ENCODE results near the gene SUPT6H. TPM values are rescaled to one million over a fixed set of nuclear protein-coding genes. Genes with fewer than 3 reads are reported as not detected.
A peak's percentile ranks its signal among the peaks of the same experiment; 100 is the strongest.

Gene SUPT6H
- total RNA-seq, 1 experiment from 2014 or later: 63.3 TPM

- peak within 1 kb of the TSS; percentile 88 for H2AFZ ChIP-seq
- ChIA-PET CTCF (interaction anchor here (0.6 to 3.5 kb wide), 16 partner anchors 9 to 391 kb away, joined by 3 to 60 read pairs (median 4); partner anchors contain the start of genes BLTP2 and TRAF4), POLR2A (ENCODE audit: unreplicated experiment) (interaction anchor here (0.6 to 3.5 kb wide), 8 partner anchors 15 to 225 kb away, joined by 3 to 75 read pairs (median 32); partner anchors contain the start of genes ERAL1, PHF12, PROCA1 and TRAF4)
- peak within 1 kb of the TSS; percentile 97 for H3K4me2 ChIP-seq
- peaks cover 75% of the 10 kb centered on the region for H3F3A ChIP-seq (ENCODE audit: insufficient read depth, low read depth)
- peak within 1 kb of the TSS; percentile 97 for H3K27ac ChIP-seq
- H3K36me3 ChIP-seq (ENCODE audit: low read depth): peaks cover 25% of the 10 kb centered on the region
- intact Hi-C loops (cut with micrococcal nuclease; ENCODE audit: unreplicated experiment): loop anchor here (10.0 kb wide), 1 partner anchor 389 kb away; no protein-coding TSS in a partner anchor
- H3K4me3 ChIP-seq: peak within 1 kb of the TSS; percentile 87
- H4K20me1 ChIP-seq (ENCODE audit: insufficient read depth): peaks cover 38% of the 10 kb centered on the region
- peak in 1 of 2 experiments; percentile 84 for DNase-seq
- no peaks in the 10 kb centered on the region for H3K9me3 ChIP-seq (ENCODE audit: insufficient read depth, low read depth)
- peaks cover 49% of the 10 kb centered on the region for H3K79me2 ChIP-seq (ENCODE audit: low read depth)
- no peak for TF ChIP-seq CTCF (conservative IDR thresholded peaks at IDR 0.05)
- TF ChIP-seq EZH2 (IDR thresholded peaks at IDR 0.05; ENCODE audit: low read depth): no peak
- peaks cover 51% of the 10 kb centered on the region for H3K4me1 ChIP-seq (replicated peaks; ENCODE audit: insufficient read depth)
- no peaks in the 10 kb centered on the region for H3K9me2 ChIP-seq (ENCODE audit: insufficient read depth)
- no peaks in the 10 kb centered on the region for H3K27me3 ChIP-seq (ENCODE audit: insufficient read depth, low read depth)
- BruUV-seq (replicated peaks): no TSS peak
Measured at GRCh38 chr17:28726226-28726626, 64.2 kb downstream of the SUPT6H start, which contains the start of gene TLCD1. TLCD1 (minus strand) TSS chr17:28726233; CDS start chr17:28726097, 136 bp downstream.

- Histone ChIP-seq H3K79me2 (ENCODE audit: low read depth) (peaks cover 42% of the 10 kb centered on the region), H2AFZ (peak overlapping the region; percentile 88), H3K9me2 (ENCODE audit: insufficient read depth) (no peaks in the 10 kb centered on the region), H3K4me1 (replicated peaks; ENCODE audit: insufficient read depth) (peaks cover 47% of the 10 kb centered on the region), H3K9me3 (ENCODE audit: insufficient read depth, low read depth) (no peaks in the 10 kb centered on the region), H3K4me3 (peak overlapping the region; percentile 87), H3K4me2 (peak overlapping the region; percentile 89), H4K20me1 (ENCODE audit: insufficient read depth) (peaks cover 32% of the 10 kb centered on the region), H3K27ac (peak overlapping the region; percentile 97), H3K27me3 (ENCODE audit: insufficient read depth, low read depth) (no peaks in the 10 kb centered on the region), H3F3A (ENCODE audit: insufficient read depth, low read depth) (peaks cover 68% of the 10 kb centered on the region), H3K36me3 (ENCODE audit: low read depth) (peaks cover 19% of the 10 kb centered on the region)
- peak; percentile 89 to 96 for DNase-seq
- ChIA-PET POLR2A (ENCODE audit: unreplicated experiment) (interaction anchor here (0.6 to 3.5 kb wide), 10 partner anchors 16 to 225 kb away, joined by 3 to 75 read pairs (median 24); partner anchors contain the start of genes ERAL1, PHF12, PROCA1 and TRAF4), CTCF (interaction anchor here (0.6 to 3.5 kb wide), 22 partner anchors 9 to 390 kb away, joined by 3 to 60 read pairs (median 4); partner anchors contain the start of genes BLTP2 and TRAF4)
- TF ChIP-seq CTCF (conservative IDR thresholded peaks at IDR 0.05) (peak; percentile 98), EZH2 (IDR thresholded peaks at IDR 0.05; ENCODE audit: low read depth) (no peak)
- intact Hi-C loops (cut with micrococcal nuclease; ENCODE audit: unreplicated experiment): loop anchor here (1.0 to 10.0 kb wide), 2 partner anchors 23 to 388 kb away; no protein-coding TSS in a partner anchor
- no TSS peak for BruUV-seq (replicated peaks)
Measured at GRCh38 chr17:28726627-28727491, 64.9 kb downstream of the SUPT6H start.
